ENCODE results near the gene HOXC5. TPM values are rescaled to one million over a fixed set of nuclear protein-coding genes. Genes with fewer than 3 reads are reported as not detected.

Gene HOXC5
- total RNA-seq, result not detected

GRCh38 chr12:54032627-54033100 lies at the start of gene HOXC5:
Gene HOXC5, plus strand, starts transcription at chr12:54033050. Its CDS starts 73 bp downstream, at chr12:54033123.
- DNase-seq (ENCODE audit: low spot score) (peak; percentile 69), ATAC-seq (peak in 1 of 2 donors; percentile 46)
- Mint-ChIP-seq H3K27me3 (peaks cover 53 to 65% of the 10 kb centered on the region in 2 donors), H3K27ac (no peak within 1 kb of the TSS), H3K36me3 (no peaks in the 10 kb centered on the region), H3K9me3 (no peaks in the 10 kb centered on the region), H3K4me3 (peak within 1 kb of the TSS; percentile 88), H3K4me1 (ENCODE audit: low read depth in 2 of 2) (peaks cover 10 to 20% of the 10 kb centered on the region in 2 donors)

GRCh38 chr12:53983568-53983949 lies 49.3 kb upstream of the HOXC5 start:
- Mint-ChIP-seq H3K27me3 (peaks cover 72 to 85% of the 10 kb centered on the region in 2 donors), H3K27ac (no peak overlapping the region), H3K9me3 (no peaks in the 10 kb centered on the region), H3K4me1 (ENCODE audit: low read depth in 2 of 2) (peaks cover 13 to 16% of the 10 kb centered on the region in 2 donors), H3K36me3 (no peaks in the 10 kb centered on the region), H3K4me3 (no peak overlapping the region)
- ATAC-seq, result no peak
- DNase-seq (ENCODE audit: low spot score), result no peak

GRCh38 chr12:53983950-53984572 lies 48.8 kb upstream of the HOXC5 start:
- H3K27ac Mint-ChIP-seq, result no peak overlapping the region
- no peak overlapping the region for H3K4me3 Mint-ChIP-seq
- H3K27me3 Mint-ChIP-seq, result peaks cover 75 to 85% of the 10 kb centered on the region in 2 donors
- no peaks in the 10 kb centered on the region for H3K36me3 Mint-ChIP-seq
- peaks cover 16 to 19% of the 10 kb centered on the region in 2 donors for H3K4me1 Mint-ChIP-seq (ENCODE audit: low read depth in 2 of 2)
- no peaks in the 10 kb centered on the region for H3K9me3 Mint-ChIP-seq
- no peak for DNase-seq (ENCODE audit: low spot score)
- no peak for ATAC-seq

GRCh38 chr12:53984901-53985691 lies 47.8 kb upstream of the HOXC5 start, which contains the start of gene HOXC10:
Gene HOXC10, plus strand, starts transcription at chr12:53985146. Its CDS starts 114 bp downstream, at chr12:53985260.
- ATAC-seq (peak; percentile 79 to 91), DNase-seq (ENCODE audit: low spot score) (peak; percentile 87)
- Mint-ChIP-seq H3K4me3 (peak within 1 kb of the TSS; percentile 65), H3K9me3 (no peaks in the 10 kb centered on the region), H3K27me3 (peaks cover 75 to 85% of the 10 kb centered on the region in 2 donors), H3K4me1 (ENCODE audit: low read depth in 2 of 2) (peaks cover 25 to 28% of the 10 kb centered on the region in 2 donors), H3K36me3 (no peaks in the 10 kb centered on the region), H3K27ac (no peak within 1 kb of the TSS)

GRCh38 chr12:53985692-53985993 lies 47.2 kb upstream of the HOXC5 start:
- ATAC-seq, result no peak
- Mint-ChIP-seq H3K36me3 (no peaks in the 10 kb centered on the region), H3K9me3 (no peaks in the 10 kb centered on the region), H3K27ac (no peak overlapping the region), H3K4me1 (ENCODE audit: low read depth in 2 of 2) (peaks cover 30% of the 10 kb centered on the region in 2 donors), H3K27me3 (peaks cover 75 to 85% of the 10 kb centered on the region in 2 donors), H3K4me3 (peak overlapping the region; percentile 65)
- no peak for DNase-seq (ENCODE audit: low spot score)

GRCh38 chr12:53985994-53986685 lies 46.7 kb upstream of the HOXC5 start:
- Mint-ChIP-seq H3K36me3 (no peaks in the 10 kb centered on the region), H3K27me3 (peaks cover 75 to 85% of the 10 kb centered on the region in 2 donors), H3K9me3 (no peaks in the 10 kb centered on the region), H3K27ac (no peak overlapping the region), H3K4me3 (peak overlapping the region; percentile 39), H3K4me1 (ENCODE audit: low read depth in 2 of 2) (peaks cover 30 to 34% of the 10 kb centered on the region in 2 donors)
- DNase-seq (ENCODE audit: low spot score) (no peak), ATAC-seq (peak; percentile 62 to 70)

- Mint-ChIP-seq H3K9me3 (no peaks in the 10 kb centered on the region), H3K27ac (no peak overlapping the region), H3K36me3 (no peaks in the 10 kb centered on the region), H3K4me3 (peak overlapping the region; percentile 17), H3K4me1 (ENCODE audit: low read depth in 2 of 2) (peaks cover 30 to 34% of the 10 kb centered on the region in 2 donors), H3K27me3 (peaks cover 71 to 85% of the 10 kb centered on the region in 2 donors)
- ATAC-seq (no peak), DNase-seq (ENCODE audit: low spot score) (no peak)
Measured at GRCh38 chr12:53986686-53987483, 46.0 kb upstream of the HOXC5 start.

GRCh38 chr12:53987787-53988230 lies 45.0 kb upstream of the HOXC5 start:
- Mint-ChIP-seq H3K4me1 (ENCODE audit: low read depth in 2 of 2) (peaks cover 30 to 34% of the 10 kb centered on the region in 2 donors), H3K27ac (no peak overlapping the region), H3K9me3 (no peaks in the 10 kb centered on the region), H3K27me3 (peaks cover 73 to 88% of the 10 kb centered on the region in 2 donors), H3K4me3 (no peak overlapping the region), H3K36me3 (no peaks in the 10 kb centered on the region)
- no peak for DNase-seq (ENCODE audit: low spot score)
- ATAC-seq, result no peak

GRCh38 chr12:53988541-53989226 lies 44.2 kb upstream of the HOXC5 start:
- Mint-ChIP-seq H3K9me3 (no peaks in the 10 kb centered on the region), H3K4me1 (ENCODE audit: low read depth in 2 of 2) (peaks cover 30 to 38% of the 10 kb centered on the region in 2 donors), H3K27ac (no peak overlapping the region), H3K27me3 (peaks cover 73 to 87% of the 10 kb centered on the region in 2 donors), H3K36me3 (no peaks in the 10 kb centered on the region), H3K4me3 (peak overlapping the region; percentile 9)
- no peak for DNase-seq (ENCODE audit: low spot score)
- no peak for ATAC-seq

GRCh38 chr12:53989227-53990113 lies 43.4 kb upstream of the HOXC5 start:
- Mint-ChIP-seq H3K36me3 (no peaks in the 10 kb centered on the region), H3K27ac (no peak overlapping the region), H3K27me3 (peaks cover 78 to 94% of the 10 kb centered on the region in 2 donors), H3K9me3 (no peaks in the 10 kb centered on the region), H3K4me3 (peak overlapping the region; percentile 9), H3K4me1 (ENCODE audit: low read depth in 2 of 2) (peaks cover 30 to 41% of the 10 kb centered on the region in 2 donors)
- no peak for DNase-seq (ENCODE audit: low spot score)
- ATAC-seq, result no peak

- ATAC-seq (no peak), DNase-seq (ENCODE audit: low spot score) (no peak)
- Mint-ChIP-seq H3K4me3 (peak overlapping the region; percentile 9), H3K9me3 (no peaks in the 10 kb centered on the region), H3K27me3 (peaks cover 77 to 94% of the 10 kb centered on the region in 2 donors), H3K27ac (no peak overlapping the region), H3K36me3 (no peaks in the 10 kb centered on the region), H3K4me1 (ENCODE audit: low read depth in 2 of 2) (peaks cover 38 to 43% of the 10 kb centered on the region in 2 donors)
Measured at GRCh38 chr12:53990311-53991076, 42.4 kb upstream of the HOXC5 start.
